ENCODE results near the gene MICAL1.

The MICAL1 gene

GRCh38 chr6:109482905-109483734 is 27.5 kb upstream of the MICAL1 start, which contains the start of gene ZBTB24:
Gene ZBTB24, minus strand, starts transcription at chr6:109483219. Its CDS starts 1,193 bp downstream, at chr6:109482026.
- no peak for TF ChIP-seq CTCF (IDR thresholded peaks at IDR 0.05)

GRCh38 chr6:109480993-109481480 is 25.5 kb upstream of the MICAL1 start:
- Histone ChIP-seq H2AFZ (no peak overlapping the region), H3K27me3 (ENCODE audit: control insufficient read depth, insufficient read depth, low read length) (no peaks in the 10 kb centered on the region), H3K27ac (no peak overlapping the region), H3K9me3 (ENCODE audit: control insufficient read depth, low read length) (no peaks in the 10 kb centered on the region), H3K4me3 (ENCODE audit: low read depth, low read length) (no peak overlapping the region), H3K9ac (no peak overlapping the region), H3K4me2 (ENCODE audit: low read length) (peak overlapping the region; percentile 8), H3K4me1 (peaks cover 21% of the 10 kb centered on the region), H3K36me3 (ENCODE audit: control insufficient read depth, insufficient read depth, low read length) (no peaks in the 10 kb centered on the region), H3K79me2 (peaks cover 31% of the 10 kb centered on the region)
- TF ChIP-seq CTCF (IDR thresholded peaks at IDR 0.05) = no peak

More at GRCh38 chr6:109482905-109483734, 27.5 kb upstream of the MICAL1 start, which contains the start of gene ZBTB24:
- H3K36me3 ChIP-seq (ENCODE audit: control insufficient read depth, insufficient read depth, low read length) = no peaks in the 10 kb centered on the region
- H3K79me2 ChIP-seq = peaks cover 25% of the 10 kb centered on the region
- peak within 1 kb of the TSS; percentile 58 for H3K27ac ChIP-seq
- H3K4me3 ChIP-seq (ENCODE audit: low read depth, low read length) = peak within 1 kb of the TSS; percentile 86
- no peaks in the 10 kb centered on the region for H3K9me3 ChIP-seq (ENCODE audit: control insufficient read depth, low read length)
- H2AFZ ChIP-seq = peak within 1 kb of the TSS; percentile 86
- peak within 1 kb of the TSS; percentile 68 for H3K4me2 ChIP-seq (ENCODE audit: low read length)
- H3K9ac ChIP-seq = peak within 1 kb of the TSS; percentile 55
- peaks cover 21% of the 10 kb centered on the region for H3K4me1 ChIP-seq
- H3K27me3 ChIP-seq (ENCODE audit: control insufficient read depth, insufficient read depth, low read length) = no peaks in the 10 kb centered on the region

GRCh38 chr6:109478841-109479624 is 23.5 kb upstream of the MICAL1 start:
- H3K4me2 ChIP-seq (ENCODE audit: low read length) = peak overlapping the region; percentile 24
- no peak overlapping the region for H3K27ac ChIP-seq
- H3K79me2 ChIP-seq = peaks cover 31% of the 10 kb centered on the region
- no peak overlapping the region for H3K4me3 ChIP-seq (ENCODE audit: low read depth, low read length)
- H3K27me3 ChIP-seq (ENCODE audit: control insufficient read depth, insufficient read depth, low read length) = no peaks in the 10 kb centered on the region
- no peak for TF ChIP-seq CTCF (IDR thresholded peaks at IDR 0.05)
- no peaks in the 10 kb centered on the region for H3K9me3 ChIP-seq (ENCODE audit: control insufficient read depth, low read length)
- H3K9ac ChIP-seq = no peak overlapping the region
- H3K4me1 ChIP-seq = peaks cover 21% of the 10 kb centered on the region
- no peak overlapping the region for H2AFZ ChIP-seq
- no peaks in the 10 kb centered on the region for H3K36me3 ChIP-seq (ENCODE audit: control insufficient read depth, insufficient read depth, low read length)

- no peak overlapping the region for H3K4me3 ChIP-seq (ENCODE audit: low read depth, low read length)
- peaks cover 31% of the 10 kb centered on the region for H3K79me2 ChIP-seq
- H3K4me1 ChIP-seq = peaks cover 21% of the 10 kb centered on the region
- no peak overlapping the region for H3K4me2 ChIP-seq (ENCODE audit: low read length)
- no peak overlapping the region for H2AFZ ChIP-seq
- no peaks in the 10 kb centered on the region for H3K36me3 ChIP-seq (ENCODE audit: control insufficient read depth, insufficient read depth, low read length)
- no peak overlapping the region for H3K27ac ChIP-seq
- H3K27me3 ChIP-seq (ENCODE audit: control insufficient read depth, insufficient read depth, low read length) = no peaks in the 10 kb centered on the region
- no peak overlapping the region for H3K9ac ChIP-seq
- no peak for TF ChIP-seq CTCF (IDR thresholded peaks at IDR 0.05)
- H3K9me3 ChIP-seq (ENCODE audit: control insufficient read depth, low read length) = no peaks in the 10 kb centered on the region
Measured at GRCh38 chr6:109478222-109478805, 22.7 kb upstream of the MICAL1 start.
